Stimulated activated CD4-positive, alpha-beta T cell treated with anti-CD3 and anti-CD28 coated beads, Interleukin-15, amount 100 ng/mL, for 48 hours (primary cell): ENCODE measurements around the gene PLXND1.

Experiments used
- DNase-seq, 2 donors: peaks; one replicate each; pipeline ENCODE4 v3.0.0-alpha.2; 2020; ENCODE audit warnings: low read depth in 2 of 2

Gene PLXND1

GRCh38 chr3:129628169-129628522 is 21.7 kb upstream of the PLXND1 start:
- DNase-seq, result no peak

GRCh38 chr3:129627350-129628168 is 21.1 kb upstream of the PLXND1 start:
- peak; percentile 49 to 56 for DNase-seq

- peak; percentile 62 to 82 for DNase-seq
Measured at GRCh38 chr3:129626744-129627349, 20.4 kb upstream of the PLXND1 start.

- DNase-seq, result no peak
Measured at GRCh38 chr3:129625072-129625874, 18.8 kb upstream of the PLXND1 start.

GRCh38 chr3:129624347-129625071 is 18.0 kb upstream of the PLXND1 start:
- no peak for DNase-seq

- DNase-seq, result no peak
Measured at GRCh38 chr3:129623447-129624118, 17.1 kb upstream of the PLXND1 start.

- no peak for DNase-seq
Measured at GRCh38 chr3:129622933-129623332, 16.5 kb upstream of the PLXND1 start.

GRCh38 chr3:129622226-129622874 is 15.9 kb upstream of the PLXND1 start:
- no peak for DNase-seq

GRCh38 chr3:129621626-129622225 is 15.2 kb upstream of the PLXND1 start:
- DNase-seq, result no peak

GRCh38 chr3:129620828-129621559 is 14.5 kb upstream of the PLXND1 start:
- DNase-seq, result no peak

GRCh38 chr3:129619726-129620162 is 13.3 kb upstream of the PLXND1 start:
- DNase-seq, result no peak

- no peak for DNase-seq
Measured at GRCh38 chr3:129618901-129619671, 12.6 kb upstream of the PLXND1 start.

GRCh38 chr3:129618186-129618820 is 11.8 kb upstream of the PLXND1 start:
- no peak for DNase-seq

GRCh38 chr3:129617381-129618185 is 11.1 kb upstream of the PLXND1 start:
- DNase-seq, result no peak

GRCh38 chr3:129616713-129617112 is 10.2 kb upstream of the PLXND1 start:
- DNase-seq, result no peak

GRCh38 chr3:129616291-129616690 is 9.8 kb upstream of the PLXND1 start:
- no peak for DNase-seq

GRCh38 chr3:129615751-129616281 is 9.3 kb upstream of the PLXND1 start:
- no peak for DNase-seq
